GM10248 (cell line): ENCODE results near the gene RAPH1.

ENCODE experiments used
- CTCF ChIA-PET: fragments of 300-600 bp; sonication (Branson Sonifier 250); formaldehyde crosslinking; extraction: SDS; loops from one replicate; lab custom pipeline; 2021; ENCODE audit warnings: antibody characterized with exemption; lab: Yijun Ruan, JAX
- POLR2A ChIA-PET: fragments of 350-650 bp; sonication (Branson Sonifier 250); formaldehyde crosslinking; extraction: SDS; loops from one replicate; lab custom pipeline; 2020; ENCODE audit warnings: antibody characterized with exemption; lab: Yijun Ruan, JAX
- DNase-seq: peaks from one replicate; pipeline ENCODE4 v3.0.0; 2012; ENCODE audit errors: extremely low spot score
- CTCF ChIP-seq: IDR thresholded peaks from 2 replicates; pipeline ENCODE4 v1.5.1; 2012; ENCODE audit warnings: mild to moderate bottlenecking, low read depth; ENCODE audit errors: extremely low read depth, missing control alignments, control extremely low read depth

Gene RAPH1

GRCh38 chr2:203566161-203566560 is 31.1 kb upstream of the RAPH1 start:
- POLR2A ChIA-PET = no interaction called here
- DNase-seq = no peak
- CTCF ChIA-PET = interaction anchor here (0.8 kb wide), 1 partner anchor 236 kb away, joined by 3 read pairs; no protein-coding TSS in a partner anchor
- TF ChIP-seq CTCF = no peak

GRCh38 chr2:203565076-203565475 is 30.0 kb upstream of the RAPH1 start:
- DNase-seq = no peak
- POLR2A ChIA-PET = no interaction called here
- TF ChIP-seq CTCF = no peak
- CTCF ChIA-PET = no interaction called here

- DNase-seq = no peak
- ChIA-PET CTCF (no interaction called here), POLR2A (no interaction called here)
- no peak for TF ChIP-seq CTCF
Observed at GRCh38 chr2:203562268-203562667, 27.2 kb upstream of the RAPH1 start.

- ChIA-PET CTCF (no interaction called here), POLR2A (no interaction called here)
- DNase-seq = no peak
- no peak for TF ChIP-seq CTCF
Observed at GRCh38 chr2:203559641-203560040, 24.5 kb upstream of the RAPH1 start.

GRCh38 chr2:203553784-203554183 is 18.7 kb upstream of the RAPH1 start:
- POLR2A ChIA-PET = no interaction called here

GRCh38 chr2:203551778-203552177 is 16.7 kb upstream of the RAPH1 start:
- ChIA-PET CTCF (no interaction called here), POLR2A (no interaction called here)
- TF ChIP-seq CTCF = no peak
- no peak for DNase-seq

More at GRCh38 chr2:203553784-203554183, 18.7 kb upstream of the RAPH1 start:
- no peak for TF ChIP-seq CTCF
- DNase-seq = no peak
- CTCF ChIA-PET = no interaction called here

- CTCF ChIA-PET = no interaction called here
- no peak for DNase-seq
- no peak for TF ChIP-seq CTCF
- POLR2A ChIA-PET = no interaction called here
Observed at GRCh38 chr2:203550266-203550665, 15.2 kb upstream of the RAPH1 start.
